Vagina (tissue), 2 donors: ENCODE measurements around the gene MGP.

Experiments
- POLR2AphosphoS5 ChIP-seq, 2 donors: sonication (generic); formaldehyde crosslinking; IDR thresholded peaks; one replicate each; pipeline ENCODE4 v1.9.0; 2017; ENCODE audit warnings: antibody characterized with exemption in 2 of 2, mild to moderate bottlenecking in 2 of 2, low read depth in 1 of 2; ENCODE audit not compliant: insufficient read depth in 1 of 2
- TF ChIP-seq, protein P1 (sequence below), 3 experiments: fragments of 450-650 bp in 2 of 3; fragments of 200-600 bp in 1 of 3; sonication (generic) in 1 of 3; IDR thresholded peaks; one replicate each; pipeline ENCODE4 v1.5.1; 2017 to 2019; ENCODE audit warnings: antibody characterized with exemption in 3 of 3, mild to moderate bottlenecking in 2 of 3, moderate library complexity in 2 of 3

DNA sequence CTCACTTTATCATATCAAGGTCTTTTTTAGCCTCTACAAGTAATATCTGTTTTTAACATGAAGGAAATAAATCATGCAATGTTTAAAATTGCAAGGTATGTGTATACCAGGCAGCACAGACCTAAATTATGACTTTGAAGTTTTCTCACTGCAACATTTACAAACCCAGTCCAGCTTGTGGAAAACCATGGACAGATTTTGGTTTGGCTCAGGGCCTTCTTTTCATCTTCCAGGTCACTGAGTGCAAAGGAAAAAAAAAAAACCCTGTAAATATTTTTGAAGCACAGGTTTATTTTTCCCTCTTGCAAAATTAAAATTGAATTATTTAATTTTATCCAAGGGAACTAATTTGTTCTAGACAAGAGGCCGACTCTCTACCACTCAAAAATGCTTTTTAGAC is 13.8 kb downstream of the MGP start:
- TF ChIP-seq, protein P1, sequence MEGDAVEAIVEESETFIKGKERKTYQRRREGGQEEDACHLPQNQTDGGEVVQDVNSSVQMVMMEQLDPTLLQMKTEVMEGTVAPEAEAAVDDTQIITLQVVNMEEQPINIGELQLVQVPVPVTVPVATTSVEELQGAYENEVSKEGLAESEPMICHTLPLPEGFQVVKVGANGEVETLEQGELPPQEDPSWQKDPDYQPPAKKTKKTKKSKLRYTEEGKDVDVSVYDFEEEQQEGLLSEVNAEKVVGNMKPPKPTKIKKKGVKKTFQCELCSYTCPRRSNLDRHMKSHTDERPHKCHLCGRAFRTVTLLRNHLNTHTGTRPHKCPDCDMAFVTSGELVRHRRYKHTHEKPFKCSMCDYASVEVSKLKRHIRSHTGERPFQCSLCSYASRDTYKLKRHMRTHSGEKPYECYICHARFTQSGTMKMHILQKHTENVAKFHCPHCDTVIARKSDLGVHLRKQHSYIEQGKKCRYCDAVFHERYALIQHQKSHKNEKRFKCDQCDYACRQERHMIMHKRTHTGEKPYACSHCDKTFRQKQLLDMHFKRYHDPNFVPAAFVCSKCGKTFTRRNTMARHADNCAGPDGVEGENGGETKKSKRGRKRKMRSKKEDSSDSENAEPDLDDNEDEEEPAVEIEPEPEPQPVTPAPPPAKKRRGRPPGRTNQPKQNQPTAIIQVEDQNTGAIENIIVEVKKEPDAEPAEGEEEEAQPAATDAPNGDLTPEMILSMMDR (IDR thresholded peaks at IDR 0.05), result no peak
- TF ChIP-seq POLR2AphosphoS5 (IDR thresholded peaks at IDR 0.05; ENCODE audit: insufficient read depth in 1 of 2, low read depth in 1 of 2), result no peak
